Ishikawa (cell line): Measurements from ENCODE around the gene SEMA3E.

Source experiments
- CREB1 ChIP-seq: IDR thresholded peaks from 2 replicates; pipeline ENCODE4 v1.6.1; 2012; ENCODE audit warnings: low read depth
- MAX ChIP-seq: IDR thresholded peaks from 2 replicates; pipeline ENCODE4 v1.6.1; 2012
- NFIC ChIP-seq: IDR thresholded peaks from 2 replicates; pipeline ENCODE4 v1.6.1; 2012
- REST ChIP-seq: IDR thresholded peaks from 2 replicates; pipeline ENCODE4 v1.6.1; 2012; ENCODE audit warnings: low read depth, mild to moderate bottlenecking
- TAF1 ChIP-seq: IDR thresholded peaks from 2 replicates; pipeline ENCODE4 v1.6.1; 2012; ENCODE audit warnings: low read depth, mild to moderate bottlenecking
- TCF12 ChIP-seq: IDR thresholded peaks from 2 replicates; pipeline ENCODE4 v1.6.1; 2012; ENCODE audit warnings: low read depth
- USF1 ChIP-seq: IDR thresholded peaks from 2 replicates; pipeline ENCODE4 v1.6.1; 2012
- YY1 ChIP-seq: IDR thresholded peaks from 2 replicates; pipeline ENCODE4 v1.6.1; 2012; ENCODE audit warnings: low read depth

GRCh38 chr7:83366629-83367028 lies 282.3 kb downstream of the SEMA3E start:
- TF ChIP-seq MAX (no peak), TCF12 (no peak), YY1 (no peak), NFIC (no peak), REST (no peak), TAF1 (no peak), CREB1 (no peak), USF1 (no peak)
